HG03442 (cell line): ENCODE results near the gene USE1.

ENCODE experiments used
- ATAC-seq: cut with Tn5 transposase; IDR thresholded peaks from one replicate; pipeline ENCODE4 v1.9.1; 2021; ENCODE audit warnings: mild to moderate bottlenecking, moderate library complexity; ENCODE audit not compliant: unreplicated experiment

The USE1 gene

DNA sequence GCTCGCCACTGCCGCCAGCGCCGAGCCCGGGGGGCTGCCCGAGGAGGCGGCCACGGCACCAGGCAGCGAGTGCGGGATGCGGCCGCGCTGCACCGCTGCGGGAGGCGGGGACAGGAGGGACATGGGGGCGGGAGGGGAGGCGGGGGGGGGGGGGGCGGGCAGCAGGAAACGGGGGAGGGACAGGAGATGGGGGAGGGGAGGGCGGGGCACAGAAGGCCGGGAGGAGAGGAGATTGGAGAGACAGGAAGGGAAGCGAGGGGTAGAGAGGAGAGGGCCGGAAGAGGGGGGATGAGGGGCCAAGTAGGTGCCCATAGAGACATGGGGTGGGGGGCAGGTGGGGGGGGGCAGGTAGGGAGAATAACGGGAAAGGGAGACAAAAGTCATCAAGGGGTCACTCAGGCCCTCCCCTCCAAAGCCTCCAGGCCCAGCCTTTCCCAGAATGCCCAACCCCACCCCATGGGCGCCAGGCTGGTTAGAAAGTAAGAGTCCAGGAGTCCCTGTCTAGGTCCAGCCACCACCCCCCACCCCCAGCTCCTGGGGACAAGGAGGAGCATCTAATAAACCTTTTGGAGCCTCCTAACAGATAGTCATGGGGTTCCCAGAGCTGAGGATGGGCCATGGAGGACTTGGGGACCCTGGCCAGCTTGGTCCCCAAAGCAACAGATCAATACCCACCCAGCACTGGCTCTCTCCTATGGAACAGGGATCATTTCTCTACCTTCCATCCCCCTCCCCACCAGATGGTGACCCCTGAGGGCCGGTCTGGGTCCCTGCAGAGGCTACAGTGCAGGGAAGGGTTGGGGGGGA lies 21.0 kb downstream of the USE1 start:
- no peak for ATAC-seq

DNA sequence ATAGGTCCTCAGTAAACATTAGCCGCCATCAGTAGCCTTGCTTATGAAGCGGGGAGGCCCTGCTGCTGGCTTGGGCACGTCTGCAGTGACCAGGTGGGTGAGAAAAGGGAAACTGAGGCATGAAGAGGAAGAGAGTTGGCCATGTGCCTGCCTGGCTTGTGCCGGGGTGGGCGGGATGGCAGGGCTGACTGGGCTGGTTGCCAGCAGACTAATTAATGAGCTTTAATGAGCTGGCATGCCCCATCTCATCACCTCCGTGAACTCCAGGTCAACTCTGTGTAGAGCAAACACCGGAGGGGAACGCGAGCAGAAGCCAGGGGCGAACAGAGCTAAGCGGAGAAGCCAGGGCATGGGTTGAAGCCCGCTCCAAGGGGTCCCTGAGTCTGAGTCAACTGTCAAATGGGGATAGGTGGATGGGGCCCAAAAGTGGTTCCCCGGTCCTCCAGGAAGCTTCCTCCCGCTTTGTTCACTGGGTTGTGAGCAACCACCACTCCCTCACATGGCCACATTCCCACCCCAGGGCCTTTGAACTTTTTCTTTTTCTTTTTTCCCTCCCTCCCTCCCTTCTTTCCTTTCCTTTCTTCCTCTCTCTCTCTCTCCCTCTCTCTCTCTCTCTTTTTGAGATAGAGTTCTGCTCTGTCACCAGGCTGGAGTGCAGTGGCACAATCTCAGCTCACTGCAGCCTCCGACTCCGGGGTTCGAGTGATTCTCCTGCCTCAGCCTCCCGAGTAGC lies 21.8 kb downstream of the USE1 start:
- ATAC-seq = no peak

DNA sequence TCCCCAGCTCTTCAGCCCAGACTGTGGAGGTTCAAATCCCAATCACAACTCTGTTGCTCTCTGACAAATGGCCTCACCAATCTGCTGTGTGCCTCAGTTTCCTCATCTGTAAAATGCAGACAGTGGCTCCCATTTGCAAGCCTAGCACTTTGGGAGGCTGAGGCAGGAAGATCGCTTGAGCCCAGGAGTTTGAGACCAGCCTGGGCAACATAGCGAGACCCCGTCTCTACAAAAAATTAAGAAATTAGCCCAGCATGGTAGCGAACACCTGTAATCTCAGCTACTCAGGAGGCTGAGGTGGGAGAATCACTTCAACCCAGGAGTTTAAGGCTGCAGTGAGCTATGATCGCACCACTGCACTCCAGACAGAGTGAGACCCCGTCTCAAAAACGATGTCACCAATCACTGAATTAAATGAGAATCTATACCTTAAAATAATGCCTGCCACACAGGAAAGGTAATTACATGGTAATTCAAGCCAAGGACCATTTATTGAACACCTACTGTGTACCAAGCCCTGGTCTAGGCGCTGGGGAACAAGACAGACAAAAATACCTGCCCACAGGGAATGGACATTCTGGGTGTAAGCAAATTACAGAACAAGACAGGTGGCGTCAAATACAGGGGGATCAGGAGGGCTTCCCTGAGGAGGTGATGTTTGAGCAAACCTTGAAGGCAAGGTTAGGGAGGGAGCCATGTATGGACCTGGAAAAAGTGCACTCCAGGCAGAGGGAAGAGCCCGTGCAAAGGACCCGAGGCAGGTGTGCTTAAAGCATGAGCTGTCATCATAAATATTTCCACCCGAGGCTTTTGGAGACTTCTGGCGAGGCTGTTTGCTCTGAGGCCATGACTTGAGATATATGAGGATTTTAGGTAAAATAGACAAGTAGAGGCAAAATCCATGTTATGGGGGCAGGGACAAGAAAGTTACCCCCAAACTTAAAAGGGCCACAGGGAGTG lies 22.9 kb downstream of the USE1 start:
- ATAC-seq = no peak

DNA sequence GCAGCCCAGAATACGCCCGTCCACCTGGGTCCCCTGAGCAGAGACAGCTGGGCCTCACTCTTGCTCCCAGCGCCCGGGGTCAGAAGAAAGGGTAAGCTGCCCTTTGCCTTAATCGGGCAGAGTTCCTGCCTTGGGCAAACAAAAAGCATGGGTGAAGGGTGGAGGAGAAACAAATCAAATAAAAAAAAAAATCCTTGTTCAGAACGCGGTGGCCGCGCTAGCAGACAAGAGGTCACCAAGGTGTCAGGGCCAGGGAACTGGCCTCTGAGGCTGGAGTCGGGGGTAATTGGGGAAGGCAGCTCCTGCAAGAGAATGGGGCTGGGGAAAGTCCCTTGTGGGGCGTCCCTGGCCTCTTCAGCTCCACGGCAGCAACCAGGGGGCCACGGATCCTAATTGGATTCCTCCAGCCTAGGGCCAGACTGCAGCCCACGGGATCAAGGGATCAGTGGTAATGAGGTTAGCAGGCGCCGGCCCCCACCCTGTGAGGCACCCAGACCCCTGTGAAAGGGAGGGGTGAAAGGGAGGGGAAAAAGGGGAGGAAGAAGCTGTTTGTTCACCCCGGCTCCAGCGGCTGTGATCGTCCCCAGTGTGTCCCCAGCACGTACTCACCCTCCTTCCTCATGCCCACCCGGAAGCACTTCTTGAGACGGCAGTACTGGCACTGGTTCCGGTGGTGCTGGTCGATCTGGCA lies 25.1 kb downstream of the USE1 start:
- no peak for ATAC-seq

DNA sequence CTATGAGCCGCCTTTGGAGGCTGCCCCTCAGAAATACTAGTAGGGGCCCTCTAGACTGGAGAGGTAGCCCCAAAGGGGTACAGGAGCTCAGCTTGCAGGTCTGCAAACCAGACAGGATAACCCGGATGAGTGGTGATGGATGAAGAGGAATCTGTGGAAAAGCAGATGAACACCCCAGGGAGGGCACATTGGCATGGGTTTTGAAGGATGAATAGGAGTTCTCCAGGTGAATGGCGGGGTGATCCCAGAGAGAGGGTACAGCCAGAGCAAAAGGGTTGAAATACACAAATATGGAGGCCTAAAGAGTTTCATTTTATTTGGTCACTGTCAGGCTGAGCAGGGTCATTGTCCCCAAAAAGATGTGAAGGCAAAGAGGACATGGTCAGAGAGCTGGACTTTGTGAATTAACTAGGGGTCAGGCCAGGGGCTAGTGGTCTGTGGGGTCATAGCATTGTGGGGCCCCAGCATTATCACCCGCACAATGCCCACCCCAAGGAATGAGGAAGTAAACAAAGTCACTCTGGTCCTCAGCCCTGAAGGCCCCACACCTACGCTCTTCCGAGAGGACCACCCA lies 25.8 kb downstream of the USE1 start:
- no peak for ATAC-seq

DNA sequence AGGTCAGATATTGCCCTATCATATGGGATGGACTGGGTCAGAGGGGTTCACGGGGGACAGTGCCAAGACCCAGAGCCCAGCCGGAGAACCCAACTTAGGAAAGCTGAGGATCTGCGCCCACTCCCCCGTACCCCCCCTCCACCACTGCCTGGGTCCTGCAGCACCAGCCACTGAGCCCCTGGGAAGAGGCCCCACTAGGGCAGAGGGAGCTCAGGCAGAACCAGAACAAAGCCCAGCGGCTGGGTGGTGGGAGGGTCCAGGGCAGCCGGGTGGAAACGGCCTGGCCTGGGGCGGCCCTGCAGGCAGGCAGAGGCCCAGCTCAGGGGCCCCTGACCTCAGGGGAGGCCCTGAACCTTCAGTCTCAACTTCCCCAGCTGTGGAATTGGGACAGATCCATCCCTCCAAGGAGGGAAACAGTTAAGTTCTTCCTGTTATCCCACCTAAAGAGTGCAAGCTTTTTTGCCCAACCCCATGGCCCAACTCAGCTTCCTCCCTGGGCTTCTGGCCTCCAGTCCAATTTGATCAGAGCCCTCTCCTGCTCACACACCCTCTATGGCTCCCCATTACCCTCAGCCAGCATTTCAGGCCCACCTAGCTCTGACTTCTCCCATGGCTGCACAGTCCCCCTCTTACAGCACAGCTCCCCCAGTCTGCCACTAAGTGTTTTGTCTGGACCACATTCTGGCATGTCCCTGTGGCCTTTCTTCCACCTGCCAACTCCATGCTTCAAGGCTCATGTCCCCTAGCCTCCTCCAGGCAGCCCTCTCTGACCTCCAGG lies 27.5 kb downstream of the USE1 start:
- ATAC-seq = no peak

DNA sequence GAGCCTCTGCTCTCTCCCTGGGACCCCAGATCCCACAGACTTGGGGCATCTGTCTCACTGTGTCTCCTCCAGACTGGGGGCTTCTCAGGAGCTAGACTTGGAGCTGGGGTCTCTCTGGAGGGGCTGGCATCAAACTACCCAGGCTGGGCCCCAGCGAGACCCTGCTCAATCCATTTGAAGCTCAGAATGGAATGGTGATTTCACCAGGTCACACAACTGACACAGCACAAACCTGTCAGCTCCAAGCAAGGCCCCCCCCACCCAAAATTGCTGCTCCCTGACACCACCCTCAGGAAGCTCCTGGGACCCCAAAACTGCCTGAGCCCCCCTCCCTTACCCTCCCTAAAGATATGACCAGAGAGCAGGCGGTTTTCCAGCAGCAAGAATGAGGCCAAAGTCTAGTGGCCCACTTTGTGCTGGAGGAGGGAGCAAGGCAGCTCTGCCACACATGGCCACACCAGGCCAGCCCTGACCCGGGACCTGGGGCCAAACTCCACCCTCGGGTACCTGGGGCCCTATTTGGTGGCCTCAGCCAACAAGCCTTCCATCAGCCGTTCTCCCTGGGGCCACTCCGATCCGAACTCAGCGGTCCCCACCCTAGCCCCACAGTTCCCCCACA lies 28.2 kb downstream of the USE1 start:
- no peak for ATAC-seq

DNA sequence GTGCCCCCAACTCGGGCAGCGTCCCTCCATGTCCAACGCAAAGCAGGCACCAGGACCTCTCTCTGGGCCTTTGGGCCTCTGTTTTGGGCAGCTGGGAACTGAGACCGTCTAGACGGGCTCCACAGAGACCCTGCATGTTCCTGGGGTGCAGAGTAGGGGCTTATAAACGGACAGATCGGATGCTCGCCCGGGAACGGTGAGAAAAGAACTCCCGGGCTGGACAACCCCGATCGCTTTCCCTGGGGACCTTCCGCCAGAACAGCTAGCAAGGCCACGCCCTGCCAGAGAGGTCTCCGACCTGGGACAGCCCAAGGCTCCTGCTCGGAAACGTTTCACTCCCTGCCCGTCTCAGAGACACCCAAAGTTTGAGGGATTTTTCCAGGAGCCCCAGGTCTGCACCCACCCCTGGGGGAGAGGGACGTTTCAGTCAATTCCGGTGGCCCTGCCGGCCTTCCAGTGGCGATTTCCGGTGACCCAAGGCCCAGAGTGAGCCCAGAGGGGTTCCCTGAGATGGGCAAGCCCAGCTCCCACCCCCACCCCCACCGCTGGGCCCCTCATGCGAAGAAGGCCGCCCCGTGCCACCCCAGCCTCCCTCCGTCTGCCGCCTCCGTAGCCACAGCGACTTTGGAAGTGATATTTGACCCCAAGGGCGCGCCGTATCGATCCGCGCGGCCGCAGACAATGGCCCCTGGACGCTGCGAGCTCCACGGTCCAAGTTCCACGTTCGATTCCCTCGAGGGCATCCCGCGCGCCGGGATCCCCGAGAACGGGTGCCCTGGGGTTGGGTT lies 28.9 kb downstream of the USE1 start:
- ATAC-seq = no peak

DNA sequence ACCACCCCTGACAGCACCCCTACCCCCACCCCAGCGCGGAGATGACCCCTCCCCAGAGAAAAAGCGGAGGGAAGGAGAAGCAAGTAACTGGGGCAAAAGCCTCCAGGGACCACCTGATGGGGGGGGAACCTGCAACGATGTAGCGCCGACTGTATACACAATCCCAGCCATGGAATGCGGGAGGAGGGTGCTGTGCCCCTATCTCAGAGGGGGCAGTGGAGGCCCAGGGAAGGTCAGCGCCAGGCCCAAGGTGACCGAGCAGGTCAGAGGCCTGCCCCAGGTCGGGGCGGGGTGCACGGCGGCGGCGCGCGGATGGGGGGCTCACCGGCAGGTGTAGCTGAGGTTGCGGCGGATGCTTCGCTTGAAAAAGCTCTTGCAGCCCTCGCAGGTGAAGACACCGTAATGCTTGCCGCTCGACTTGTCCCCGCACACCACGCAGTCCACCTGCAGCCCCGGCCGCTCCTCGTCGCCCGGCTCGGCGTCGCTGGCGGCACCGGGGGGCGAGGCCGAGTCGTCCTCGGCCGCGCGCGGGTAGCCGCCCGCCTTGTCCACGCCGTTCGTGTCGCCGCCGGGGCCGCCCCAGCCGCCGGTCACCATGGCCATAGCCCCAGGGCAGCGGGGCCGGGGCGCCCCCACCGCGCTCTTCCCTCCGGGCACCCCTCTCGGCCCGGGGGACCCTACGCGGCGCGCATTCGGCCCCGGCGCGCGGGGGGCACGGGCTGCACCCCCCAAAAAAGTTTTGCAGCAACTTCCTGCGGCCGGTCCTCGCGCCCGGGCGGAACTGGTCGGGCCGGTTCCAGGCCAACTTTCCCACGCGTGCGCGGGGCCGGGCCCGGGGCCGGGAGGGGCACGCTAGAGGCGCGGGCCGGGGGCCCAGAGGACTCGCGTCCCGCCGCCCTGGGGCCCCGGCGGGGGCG lies 29.7 kb downstream of the USE1 start:
- ATAC-seq = peak; percentile 17

DNA sequence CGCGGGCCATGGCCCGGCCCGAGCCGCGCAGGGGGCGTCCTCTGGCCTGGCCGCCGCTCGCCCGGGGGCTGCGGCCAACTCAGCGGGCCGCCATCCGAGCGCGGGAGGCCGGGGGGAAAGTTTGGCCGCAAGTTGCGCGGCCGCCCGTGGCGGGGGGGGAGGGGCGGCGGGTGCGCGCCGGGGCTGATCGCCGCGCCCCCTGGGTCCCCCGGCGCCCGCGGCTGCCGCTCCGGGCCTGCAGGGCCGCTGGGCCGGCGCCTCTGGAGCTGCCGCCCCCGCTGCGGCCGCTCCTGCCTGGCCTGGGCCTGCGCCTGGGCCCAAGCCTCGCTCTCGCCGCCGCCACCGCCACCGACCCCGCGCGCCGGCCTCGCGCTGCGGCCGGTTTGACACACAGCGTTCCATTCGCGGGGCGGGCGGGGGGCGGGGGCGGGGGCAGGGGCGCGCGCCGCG lies 30.4 kb downstream of the USE1 start, which contains the start of gene NR2F6:
Gene NR2F6, minus strand, starts transcription at position 385 of the 450 bp plus-strand sequence. CDS start 699 bp downstream, outside the sequence.
- no peak for ATAC-seq

DNA sequence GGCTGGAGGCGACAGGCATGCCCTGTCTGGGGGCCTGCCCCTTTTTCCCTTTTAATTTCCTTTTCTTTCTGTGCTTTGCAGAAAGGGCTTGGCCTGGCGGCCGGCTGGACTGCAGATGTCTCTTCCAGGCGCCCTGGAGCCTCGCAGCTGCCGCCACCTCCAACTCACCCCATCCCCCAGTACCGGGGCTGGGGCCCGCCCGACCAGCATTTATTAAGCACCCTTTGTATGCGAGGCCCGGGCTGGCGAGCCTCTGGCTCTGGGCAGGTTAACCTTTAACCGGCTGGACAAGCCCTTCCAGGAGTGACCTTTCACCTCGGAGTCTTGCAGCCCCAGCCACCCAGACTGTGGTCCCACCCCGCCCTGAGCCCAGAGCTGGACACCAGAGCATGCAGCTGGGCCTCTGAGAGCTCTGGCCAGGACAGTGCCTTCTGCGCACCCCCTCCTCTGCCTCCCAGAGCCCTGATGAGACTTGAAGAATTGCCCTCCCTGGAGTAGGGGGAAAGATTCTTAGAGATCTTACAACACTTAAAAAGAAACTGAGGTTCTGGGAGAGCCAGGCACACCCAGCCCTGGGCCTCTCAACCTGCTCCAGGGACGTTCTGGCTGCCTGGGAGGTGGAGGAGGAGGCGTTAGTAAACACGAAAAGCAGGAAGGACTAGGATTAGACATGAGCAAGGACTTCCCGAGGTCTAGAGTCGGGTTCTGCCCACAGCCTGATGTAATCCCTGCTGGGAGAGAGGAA lies 31.7 kb downstream of the USE1 start:
- no peak for ATAC-seq

DNA sequence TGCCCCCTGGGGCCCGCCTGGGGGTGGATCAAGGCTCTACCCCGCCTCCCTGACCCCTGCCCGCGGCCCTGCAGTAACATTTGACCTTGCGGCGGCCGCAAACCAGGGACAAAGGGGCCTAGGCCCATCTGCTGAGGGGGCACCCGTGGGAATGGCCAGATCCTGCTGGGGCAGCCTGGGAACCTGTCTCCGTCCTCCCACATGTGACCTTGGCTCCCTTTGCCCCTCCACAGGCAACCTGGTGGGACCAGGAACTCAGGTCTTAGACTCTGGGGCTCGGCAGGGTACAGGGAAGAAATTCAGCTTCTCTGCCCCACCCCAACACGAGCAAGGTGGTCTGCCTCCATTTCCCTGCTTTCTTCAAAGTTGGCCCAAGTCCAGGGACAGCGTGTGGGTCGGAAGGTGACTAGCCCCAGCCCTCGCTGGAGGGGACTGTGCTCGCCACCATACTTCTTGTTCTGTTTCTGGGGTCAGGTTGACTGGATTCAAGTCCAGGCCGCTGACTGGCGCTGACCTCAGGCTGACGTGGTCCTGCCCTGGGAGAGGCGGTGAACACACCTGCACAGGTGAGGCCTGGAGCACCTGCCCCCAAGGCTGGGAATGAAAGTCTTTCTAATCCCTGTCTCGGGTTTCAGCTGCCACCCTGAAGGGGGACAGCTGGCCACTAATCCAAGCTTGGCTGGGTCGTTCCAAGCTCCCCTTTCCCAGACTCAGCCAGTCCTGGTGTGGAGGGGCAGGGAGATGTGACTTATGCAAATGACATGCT lies 33.0 kb downstream of the USE1 start:
- ATAC-seq = no peak

DNA sequence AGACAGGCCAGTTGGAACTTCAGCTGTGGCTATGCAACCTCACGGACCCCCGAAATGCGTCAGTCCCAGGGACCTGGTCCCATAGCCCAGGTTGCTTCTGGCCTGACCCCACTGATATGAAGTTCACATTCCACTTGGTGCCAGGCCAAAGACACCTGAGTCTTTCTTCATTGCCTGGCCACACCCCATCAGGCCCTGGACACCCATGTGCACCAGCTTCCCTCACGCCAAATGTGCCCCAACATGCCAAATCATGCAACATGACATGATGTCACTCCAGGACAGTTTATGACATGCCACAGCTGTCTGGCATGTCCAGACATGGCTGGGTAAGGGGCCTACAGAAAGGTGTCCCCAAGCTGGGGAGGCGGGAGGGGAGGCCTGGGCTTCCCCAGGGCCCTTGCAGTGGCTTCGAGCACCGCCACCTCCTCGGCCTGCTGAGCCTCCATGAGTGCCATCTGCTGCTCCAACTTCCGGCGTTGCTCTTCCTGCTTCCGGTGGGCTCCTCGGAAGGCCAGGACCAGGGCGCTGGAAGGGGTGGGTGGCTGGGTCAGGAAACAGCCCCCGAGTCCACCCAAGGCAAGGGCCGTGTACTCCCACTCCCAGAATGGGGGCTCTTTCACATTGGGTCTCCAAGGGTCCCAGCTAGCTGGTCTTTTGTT lies 34.9 kb downstream of the USE1 start:
- no peak for ATAC-seq

DNA sequence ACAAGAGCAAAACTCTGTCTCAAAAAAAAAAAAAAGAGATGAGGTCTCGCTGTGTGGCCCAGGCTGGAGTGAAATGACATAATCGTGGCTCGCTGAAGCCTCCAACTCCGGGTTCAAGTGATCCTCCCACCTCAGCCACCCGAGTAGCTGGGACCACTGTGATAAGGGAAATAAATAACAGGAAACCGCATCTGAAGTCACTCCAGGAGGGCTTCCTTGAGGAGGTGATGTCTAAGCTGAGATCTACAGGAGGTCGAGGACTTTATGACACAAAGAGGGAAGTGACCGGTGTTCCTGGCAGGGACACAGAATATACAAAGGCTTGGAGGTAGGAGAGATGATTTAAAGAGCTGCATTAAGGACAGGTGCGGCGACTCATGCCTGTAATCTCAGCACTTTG lies 39.5 kb downstream of the USE1 start:
- ATAC-seq = no peak

DNA sequence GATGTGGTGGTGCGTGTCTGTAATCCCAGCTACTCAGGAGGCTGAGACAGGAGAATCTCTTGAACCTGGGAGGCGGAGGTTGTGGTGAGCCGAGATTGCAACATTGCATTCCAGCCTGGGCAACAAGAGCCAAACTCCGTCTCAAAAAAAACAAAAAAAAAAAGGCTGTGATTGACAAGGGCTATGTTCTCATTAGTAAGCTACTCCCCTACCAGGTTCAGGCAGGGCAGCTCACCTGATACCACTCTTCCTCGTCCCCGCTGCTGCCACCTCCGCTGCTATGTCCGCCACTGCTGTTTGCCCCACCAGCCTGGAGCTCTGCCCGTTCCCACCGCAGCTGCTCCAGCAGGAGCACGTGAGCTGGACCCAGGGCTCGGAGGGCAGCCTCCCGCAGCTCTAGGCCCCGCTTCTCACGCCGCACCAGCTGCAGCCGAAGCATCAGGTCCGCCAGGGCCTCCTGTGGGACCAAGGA lies 40.0 kb downstream of the USE1 start:
- ATAC-seq = no peak
